Dedifferentiated amniotic fluid mesenchymal stem cell (primary cell): ENCODE results near the gene ZNF330.

Source experiments
- DNase-seq: peaks from one replicate; pipeline ENCODE4 v3.0.0-alpha.2; 2016; ENCODE audit errors: extremely low spot score

Gene ZNF330

GRCh38 chr4:141233673-141234072, 13.0 kb downstream of the ZNF330 start:
- DNase-seq, result no peak

DNA sequence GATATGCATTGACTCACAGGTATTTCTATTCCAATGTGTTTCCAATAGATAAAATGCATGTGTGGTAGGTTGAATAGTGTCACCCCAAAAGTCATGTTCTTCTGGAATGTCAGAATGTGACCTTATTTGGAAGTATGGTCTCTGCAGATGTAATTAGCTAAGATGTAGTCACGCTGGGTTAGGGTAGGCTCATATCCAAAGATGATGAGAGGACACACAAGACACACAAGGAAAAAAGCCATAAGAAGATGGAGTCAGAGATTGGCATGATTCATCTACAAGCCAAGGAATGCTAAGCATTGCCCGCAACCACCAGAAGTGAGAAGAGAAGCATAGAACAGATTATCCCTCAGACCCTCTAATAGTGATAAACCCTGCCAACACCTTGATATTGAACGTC, 17.5 kb downstream of the ZNF330 start:
- DNase-seq, result no peak

DNA sequence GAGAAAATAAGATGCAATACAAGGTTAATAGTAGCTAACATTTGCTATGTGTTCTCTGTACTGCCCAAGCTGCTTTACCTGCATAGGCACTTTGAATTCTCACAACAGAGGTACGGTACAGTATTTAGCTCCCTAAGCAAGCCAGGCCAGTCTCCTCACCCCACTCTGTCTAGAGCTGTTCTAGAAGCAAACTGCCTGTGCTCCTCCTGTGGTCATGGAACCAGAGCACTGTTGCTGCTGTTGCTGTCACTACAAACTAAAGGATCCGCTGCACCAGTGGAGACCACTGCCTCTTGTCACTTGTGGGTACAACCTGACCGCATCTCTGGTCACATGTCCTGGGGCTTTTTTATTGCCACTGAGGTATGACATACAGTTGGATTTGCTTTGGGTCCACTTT, 19.6 kb downstream of the ZNF330 start:
- no peak for DNase-seq

DNA sequence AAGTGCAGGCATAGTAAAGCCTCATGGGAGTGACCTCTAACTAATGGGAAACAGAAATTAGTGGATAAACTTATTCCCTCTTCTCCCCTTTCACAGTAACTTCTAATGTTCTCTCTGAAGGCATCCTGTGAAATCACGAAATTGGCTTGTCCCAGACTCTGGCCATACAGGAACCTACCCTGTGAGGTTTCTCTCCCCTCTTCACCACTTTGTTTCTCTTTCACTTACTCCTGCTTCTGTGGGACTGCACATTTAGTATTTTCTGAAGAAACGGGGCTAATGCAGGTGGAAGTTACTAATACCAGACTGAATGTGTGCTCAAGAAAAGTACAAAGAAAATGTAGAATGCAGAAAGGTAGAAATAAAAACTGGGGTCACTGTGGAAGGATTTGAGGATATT, 20.0 kb downstream of the ZNF330 start:
- DNase-seq, result no peak

DNA sequence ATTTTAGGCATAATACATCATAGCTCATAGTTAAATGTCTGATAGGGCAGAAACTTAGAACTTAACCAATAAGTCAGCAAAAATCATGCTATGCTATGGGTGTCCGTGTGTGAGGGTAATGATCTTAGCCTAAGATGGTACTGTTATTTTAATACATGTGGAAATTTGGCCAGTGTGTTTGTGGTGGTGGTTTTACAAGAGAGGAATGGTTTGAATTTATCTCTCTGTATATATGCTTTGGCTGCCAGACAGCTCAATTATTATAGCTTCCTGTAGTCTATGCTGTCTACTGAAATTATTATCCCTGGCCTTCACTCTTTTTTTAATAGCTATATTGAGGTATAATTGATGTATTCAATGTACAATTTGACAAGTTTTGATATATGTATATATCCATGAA, 21.3 kb downstream of the ZNF330 start:
- DNase-seq, result no peak

GRCh38 chr4:141244419-141244818, 23.7 kb downstream of the ZNF330 start:
- DNase-seq, result no peak

DNA sequence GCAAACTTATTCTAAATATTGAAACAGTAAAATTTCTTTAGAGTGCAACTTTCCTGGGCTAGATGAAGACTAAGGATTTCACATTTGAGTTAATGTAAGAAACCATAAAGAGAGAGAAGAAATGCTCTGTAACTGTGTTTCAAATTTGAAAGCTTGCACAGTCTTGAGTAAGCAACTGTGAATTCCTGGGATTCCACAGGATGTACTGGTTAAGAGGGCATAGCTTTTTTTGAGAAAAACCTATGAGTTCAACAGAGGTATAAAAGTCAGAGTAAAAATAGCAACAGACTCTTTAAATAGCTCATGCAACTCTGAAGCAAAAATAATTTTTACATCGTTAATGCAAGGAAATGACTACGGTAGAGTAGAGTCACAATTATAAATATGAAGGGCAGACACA, 25.5 kb downstream of the ZNF330 start:
- DNase-seq, result peak; percentile 93

DNA sequence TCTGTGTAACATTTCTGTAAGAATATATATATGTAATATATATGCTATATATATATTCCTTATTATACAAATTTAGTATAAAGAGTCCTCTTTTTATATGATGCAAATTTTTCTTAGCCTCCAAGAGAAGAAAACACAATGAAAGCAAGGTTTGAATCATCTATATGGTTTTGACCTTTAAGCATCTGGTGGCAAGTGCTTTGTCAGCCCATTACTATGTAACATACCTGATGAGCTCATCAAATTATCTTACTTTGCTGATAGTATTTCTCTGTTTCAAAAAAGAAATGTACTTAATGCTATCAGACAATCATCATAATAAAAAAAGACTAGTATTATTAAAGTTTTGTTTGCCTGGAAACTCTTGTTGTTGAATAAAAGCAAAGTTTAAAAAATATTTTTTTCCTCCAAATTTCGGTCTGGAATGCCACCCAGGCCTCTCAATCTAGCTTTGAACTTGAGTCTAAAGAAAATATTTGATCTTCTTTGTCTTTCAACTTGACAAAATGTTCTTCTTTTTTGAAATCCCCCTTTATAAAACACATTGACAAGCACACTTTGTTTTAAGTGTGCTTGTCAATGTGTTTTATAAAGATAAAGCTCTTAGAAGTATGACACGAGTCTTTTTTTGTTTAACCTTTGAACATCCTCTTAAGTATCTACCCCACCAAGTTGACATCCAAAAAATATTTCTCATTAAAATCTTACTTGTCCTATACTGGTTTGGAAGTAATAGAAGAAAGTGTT, 26.2 kb downstream of the ZNF330 start:
- no peak for DNase-seq

DNA sequence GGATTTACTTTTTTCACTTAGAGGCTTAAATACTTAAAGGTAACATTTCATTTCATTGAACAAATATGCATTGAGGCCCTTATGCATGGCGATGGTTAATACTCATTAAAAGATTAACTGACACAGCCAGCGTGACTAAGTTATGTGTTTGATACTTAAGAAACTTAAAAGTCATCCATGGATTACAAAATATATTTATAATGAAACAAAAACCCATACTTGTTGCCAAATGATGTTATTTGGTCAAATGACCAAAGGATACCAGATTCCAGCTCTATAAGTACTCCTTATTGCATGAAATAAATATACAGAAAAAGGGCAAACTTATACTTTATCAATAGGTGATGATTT, 26.7 kb downstream of the ZNF330 start:
- DNase-seq, result no peak

DNA sequence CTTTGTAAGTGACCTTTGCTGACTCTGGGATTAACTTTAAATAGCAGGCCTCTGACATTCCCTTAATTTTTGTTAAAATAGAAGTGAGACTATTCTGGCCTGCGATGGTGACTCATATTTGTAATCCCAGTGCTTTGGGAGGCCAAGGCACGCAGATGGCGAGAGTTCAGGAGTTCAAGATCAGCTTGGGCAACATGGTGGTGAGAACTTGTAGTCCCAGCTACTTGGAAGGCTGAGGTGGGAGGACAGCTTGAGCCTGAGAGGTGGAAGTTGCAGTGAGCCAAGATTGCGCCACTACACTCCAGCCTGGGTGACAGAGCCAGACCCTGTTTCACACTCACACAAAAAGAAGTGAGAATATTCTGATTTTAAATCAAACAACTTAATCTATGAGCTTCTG, 27.3 kb downstream of the ZNF330 start:
- DNase-seq, result no peak

DNA sequence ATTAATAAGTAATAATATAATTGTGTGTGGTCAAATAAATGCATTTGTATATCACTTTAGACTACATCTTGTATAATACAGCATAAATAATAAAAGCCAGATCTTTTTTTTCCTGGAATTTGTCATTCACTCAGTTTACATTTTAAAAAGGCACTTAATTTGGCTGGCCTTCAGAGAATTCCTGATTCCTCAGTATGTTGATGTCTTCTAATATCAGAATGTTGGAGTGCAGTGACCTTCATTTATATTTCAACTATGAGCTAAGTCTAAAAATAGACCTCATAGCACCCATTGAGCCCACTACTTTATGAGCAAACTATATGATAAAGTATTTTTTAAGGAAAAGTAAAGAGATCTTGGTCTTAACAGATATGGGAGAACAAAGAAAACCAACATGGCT, 27.8 kb downstream of the ZNF330 start:
- DNase-seq, result no peak

DNA sequence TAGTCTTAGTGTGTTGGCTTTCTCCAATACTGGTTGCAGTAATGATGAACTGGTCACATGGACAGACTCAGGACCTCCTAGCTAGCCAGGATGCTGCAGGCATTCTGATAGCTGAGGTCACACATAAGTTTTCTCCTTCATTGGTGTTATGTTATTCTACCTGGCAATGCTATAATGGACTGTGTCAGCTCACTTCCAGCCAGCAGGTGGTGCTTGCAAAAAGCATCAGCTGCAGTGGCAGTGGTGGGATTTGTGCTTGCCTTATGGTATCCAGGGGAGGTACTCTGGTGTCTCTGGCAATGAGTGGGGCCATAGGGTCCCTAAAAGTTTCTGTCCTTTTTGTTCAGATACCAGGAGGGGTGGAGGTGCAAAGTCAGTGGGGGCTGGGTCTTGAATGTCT, 33.6 kb downstream of the ZNF330 start:
- DNase-seq, result no peak

- no peak for DNase-seq
These were observed 34.3 kb downstream of the ZNF330 start for GRCh38 chr4:141255016-141255415.

DNA sequence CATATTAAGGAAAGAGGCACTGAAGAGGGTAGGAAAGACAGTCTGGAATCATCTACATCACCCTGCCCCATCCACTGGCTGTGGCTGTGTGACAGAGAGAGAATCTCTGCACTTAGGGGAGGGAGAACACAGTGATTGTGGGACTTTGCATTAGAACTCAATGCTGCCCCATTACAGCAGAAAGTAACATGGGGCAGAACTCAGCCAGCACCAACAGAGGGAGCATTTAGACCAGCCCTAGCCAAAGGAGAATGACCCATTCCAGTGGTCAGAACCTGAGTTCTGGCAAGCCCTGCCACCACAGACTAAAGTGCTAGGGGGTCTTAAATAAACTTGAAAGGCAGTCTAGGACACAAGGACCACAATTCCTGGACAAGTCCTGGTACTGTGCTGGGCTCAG, 37.9 kb downstream of the ZNF330 start:
- no peak for DNase-seq

- DNase-seq, result peak; percentile 90
These were observed 55.1 kb downstream of the ZNF330 start for GRCh38 chr4:141275834-141276233.

GRCh38 chr4:141283152-141283551, 62.5 kb downstream of the ZNF330 start:
- DNase-seq, result no peak

DNA sequence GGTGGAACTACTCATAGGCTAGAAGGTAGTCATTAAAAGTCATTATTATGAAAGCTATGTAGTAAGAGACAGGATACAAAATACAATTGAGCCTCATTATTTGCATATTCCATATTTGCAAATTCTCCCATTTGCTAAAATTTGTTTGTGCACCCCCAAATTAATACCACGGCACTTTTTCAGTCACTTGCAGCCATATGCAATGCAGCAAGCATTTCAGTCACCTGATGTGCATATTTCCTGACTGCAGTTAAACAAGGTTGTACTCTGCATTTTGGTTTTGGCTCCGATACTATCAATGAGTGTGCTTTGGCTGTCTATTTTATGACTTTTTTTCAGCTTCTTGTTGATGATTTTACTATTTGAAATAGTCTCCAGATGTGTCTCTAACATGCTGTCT, 62.9 kb downstream of the ZNF330 start:
- no peak for DNase-seq
